Effector CD8-positive, alpha-beta T cell (primary cell): Measurements from ENCODE around the gene HOXD9.

ENCODE experiments used
- DNase-seq: peaks from one replicate; lab custom pipeline; 2025; lab: John Stamatoyannopoulos, UW

HOXD9 gene

DNA sequence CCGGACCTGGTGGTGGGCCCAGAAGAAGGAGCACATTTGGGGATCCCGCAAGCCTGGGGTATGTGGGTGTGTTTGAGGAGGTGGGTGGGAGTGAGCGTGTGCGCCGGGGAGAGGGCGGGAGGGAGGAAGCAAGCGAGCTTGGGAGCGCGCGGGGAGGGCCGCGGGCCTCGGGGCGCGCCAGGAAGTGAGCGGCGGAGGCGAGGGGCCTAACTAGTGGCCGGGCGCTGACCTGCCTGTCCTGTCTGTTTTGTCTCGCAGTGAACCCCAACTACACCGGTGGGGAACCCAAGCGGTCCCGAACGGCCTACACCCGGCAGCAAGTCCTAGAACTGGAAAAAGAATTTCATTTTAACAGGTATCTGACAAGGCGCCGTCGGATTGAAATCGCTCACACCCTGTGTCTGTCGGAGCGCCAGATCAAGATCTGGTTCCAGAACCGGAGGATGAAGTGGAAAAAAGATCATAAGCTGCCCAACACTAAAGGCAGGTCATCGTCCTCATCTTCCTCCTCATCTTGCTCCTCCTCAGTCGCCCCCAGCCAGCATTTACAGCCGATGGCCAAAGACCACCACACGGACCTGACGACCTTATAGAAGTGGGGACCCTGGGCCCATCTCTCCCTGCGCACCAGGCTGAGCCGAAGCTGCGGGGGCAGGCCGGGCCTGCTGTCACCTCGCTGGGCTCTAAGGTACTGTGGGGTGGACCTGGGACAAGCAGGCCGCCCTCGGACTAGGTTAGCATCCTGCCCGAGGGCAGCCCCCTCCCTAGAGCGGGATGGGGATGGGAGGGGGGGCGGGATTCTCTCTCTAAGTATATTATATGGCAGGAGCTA lies 30.0 kb downstream of the HOXD9 start:
- DNase-seq: no peak

DNA sequence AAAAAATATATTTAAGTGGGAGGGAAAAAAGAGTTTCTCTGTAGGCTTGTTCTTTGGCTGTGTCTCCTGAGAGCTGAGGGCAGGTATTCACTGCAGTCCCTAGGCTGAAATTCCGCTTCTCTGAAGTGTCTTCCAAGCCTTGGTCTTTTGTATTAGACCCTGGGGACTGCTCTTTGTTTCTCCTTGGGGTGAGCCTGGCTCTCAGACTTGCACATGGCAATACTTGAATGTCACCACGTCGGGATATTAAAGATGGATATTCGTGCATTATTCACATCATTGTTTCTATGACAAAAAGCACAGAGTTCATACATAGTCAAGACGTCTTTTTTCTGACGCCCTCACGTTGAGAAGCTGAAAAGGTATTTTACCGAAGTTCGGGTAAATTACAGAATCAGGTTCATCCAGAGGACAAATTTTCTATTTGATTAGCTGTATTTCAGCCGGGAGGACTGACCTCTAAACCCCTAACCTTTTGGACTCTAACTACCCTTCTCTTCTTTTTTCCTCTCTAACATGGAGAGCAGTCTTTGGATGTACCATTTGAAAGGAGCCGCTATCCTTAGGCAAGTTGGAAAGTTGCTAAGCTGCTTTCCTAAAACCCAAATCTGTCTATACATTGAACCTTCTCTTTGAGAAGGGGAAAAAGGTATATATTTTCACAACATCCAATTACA lies 32.2 kb downstream of the HOXD9 start:
- DNase-seq: no peak

DNA sequence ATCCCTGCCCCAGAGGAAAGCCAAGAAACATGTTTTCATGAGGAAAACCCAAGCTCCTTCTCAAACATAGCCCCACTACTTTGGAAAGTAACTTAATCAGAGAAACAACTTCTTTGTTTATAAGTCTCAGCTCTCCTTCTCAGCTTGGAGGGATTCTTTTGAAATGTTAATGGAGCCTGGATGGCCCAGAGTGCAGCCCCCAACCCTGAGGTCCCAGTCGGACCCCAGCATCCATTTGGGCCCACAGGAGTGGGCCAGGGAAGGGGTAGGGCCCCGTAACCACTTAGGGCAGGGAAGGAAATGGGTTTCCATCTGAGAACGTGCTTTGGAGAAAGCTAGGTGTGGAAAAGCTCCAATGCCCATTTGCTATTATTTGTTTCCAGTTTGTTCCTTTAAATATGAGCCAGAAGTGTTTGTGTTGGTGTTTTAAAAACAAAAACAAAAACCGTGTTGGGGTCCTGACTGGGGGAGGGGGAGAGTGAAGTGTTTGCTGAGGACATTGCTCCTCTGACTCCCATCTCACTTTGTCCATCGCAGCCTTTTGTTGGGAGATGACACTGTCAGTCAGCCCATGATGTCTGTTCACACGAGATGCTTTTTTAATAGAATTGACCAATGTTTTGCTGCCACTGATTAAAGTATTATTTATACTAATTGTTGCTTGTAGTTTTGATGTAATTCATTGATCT lies 33.0 kb downstream of the HOXD9 start:
- DNase-seq: no peak

DNA sequence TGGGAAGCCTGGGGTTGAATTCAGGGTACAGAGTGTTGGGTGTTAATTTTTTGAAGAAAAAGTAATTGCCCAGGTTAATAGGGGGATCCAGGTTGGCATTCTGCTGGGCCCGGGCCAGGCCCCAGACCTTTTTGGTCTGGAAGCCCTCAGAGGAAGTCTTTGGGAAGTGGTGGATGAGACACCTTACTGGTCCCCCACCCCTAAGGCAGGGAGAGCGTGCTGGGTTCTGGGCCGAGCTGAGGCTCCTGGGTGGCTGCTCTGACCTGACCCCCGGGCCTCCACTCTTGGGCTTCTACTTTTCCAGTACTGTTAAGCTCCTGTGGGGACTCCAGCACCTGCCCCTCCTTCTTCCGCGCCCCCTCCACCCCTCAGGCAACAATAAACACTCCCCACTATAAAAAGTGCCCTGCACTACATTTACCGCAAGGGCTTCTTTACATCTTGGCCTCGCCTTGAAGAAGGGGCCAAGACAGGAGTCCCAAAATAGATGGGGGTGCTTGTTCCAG lies 33.8 kb downstream of the HOXD9 start:
- DNase-seq: no peak

DNA sequence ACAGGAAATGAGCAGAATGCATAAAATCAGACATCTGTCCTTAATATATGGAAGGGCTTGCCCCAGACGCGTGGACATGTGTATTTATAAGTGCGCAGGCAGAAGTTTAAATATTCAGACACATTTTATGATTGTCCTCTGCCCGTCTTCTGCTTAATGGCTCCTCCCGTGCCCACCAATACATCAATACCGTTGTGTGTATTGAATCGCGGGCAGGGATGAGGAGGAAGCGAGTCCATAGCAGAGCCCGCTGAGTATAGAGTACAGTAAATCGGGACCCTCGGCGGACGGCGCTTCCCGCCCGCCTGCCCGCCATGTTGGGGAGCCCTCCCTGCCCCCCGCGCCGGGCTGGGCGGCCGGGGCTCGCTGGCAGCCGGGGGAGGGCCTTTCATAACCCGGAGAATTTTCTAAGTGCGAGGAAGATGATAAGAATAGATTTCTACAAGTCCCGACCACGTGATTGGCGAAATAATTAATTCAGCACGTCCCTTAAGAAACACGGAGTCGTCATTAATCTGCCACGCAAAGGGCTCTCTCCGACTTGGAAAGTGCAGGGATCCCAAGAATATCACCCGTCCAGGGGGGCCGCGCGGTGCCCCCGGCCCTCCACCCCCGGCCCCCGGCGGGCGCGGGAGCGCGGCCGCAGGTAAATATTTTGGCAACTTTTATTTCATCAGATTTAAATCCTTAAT lies 34.4 kb downstream of the HOXD9 start, which contains the start of gene HOXD3:
Gene HOXD3, plus strand, starts transcription at position 501 of the 692 bp plus-strand sequence. CDS start 11,808 bp downstream, outside the sequence.
- DNase-seq: no peak

DNA sequence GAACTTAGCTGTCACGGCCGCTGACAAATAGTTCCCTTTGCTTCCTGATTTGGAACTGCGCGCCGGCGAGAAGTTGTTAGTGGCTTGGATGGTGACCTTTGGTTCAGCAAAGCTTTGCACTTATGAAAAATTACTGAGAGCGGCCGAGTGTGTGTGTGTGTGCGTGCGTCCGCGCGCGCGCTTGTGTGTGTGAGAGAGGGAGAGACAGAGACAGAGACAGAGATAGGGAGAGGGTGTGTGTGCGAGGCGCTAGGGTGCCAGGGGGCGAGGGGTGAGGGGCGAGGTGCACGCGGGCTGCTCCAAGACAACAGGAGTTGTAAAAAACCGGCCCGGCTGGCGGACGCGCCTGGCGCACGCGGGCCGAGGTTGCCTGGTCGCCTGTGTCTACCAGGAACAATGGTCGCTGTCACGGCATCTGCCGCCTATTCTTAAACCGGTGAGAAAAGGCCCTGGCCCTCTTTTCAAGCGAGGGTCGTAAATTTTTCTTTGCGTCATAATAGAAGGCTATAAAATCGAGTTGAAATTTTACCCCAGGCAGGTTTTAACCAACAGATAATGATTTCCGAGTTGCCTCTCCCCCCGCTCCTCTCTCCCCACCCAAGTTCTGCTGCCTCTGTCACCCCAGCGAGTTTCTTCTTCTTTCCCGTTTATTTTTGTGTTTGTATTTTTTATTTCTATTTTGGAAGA lies 35.1 kb downstream of the HOXD9 start:
- no peak for DNase-seq

DNA sequence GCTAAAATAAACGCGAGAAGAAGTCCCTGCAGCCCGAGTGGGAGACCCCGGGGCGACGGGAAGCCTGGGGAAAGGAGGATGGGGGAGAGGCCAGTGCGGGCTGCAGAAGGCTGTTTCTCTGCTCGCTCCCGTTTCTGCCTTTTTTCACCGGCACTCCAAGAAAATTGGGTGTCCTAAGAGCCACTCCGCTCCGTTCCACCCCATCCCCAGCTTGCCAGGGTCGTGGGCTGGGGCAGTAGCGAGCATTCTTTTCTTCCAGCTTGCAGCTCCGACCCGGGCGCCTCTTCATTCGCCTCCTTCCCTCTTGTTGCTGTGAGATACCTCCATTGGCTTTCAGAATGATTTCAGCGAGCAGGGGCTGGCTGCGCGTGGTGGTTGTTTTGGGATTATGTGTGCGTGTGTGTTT lies 35.7 kb downstream of the HOXD9 start:
- no peak for DNase-seq

DNA sequence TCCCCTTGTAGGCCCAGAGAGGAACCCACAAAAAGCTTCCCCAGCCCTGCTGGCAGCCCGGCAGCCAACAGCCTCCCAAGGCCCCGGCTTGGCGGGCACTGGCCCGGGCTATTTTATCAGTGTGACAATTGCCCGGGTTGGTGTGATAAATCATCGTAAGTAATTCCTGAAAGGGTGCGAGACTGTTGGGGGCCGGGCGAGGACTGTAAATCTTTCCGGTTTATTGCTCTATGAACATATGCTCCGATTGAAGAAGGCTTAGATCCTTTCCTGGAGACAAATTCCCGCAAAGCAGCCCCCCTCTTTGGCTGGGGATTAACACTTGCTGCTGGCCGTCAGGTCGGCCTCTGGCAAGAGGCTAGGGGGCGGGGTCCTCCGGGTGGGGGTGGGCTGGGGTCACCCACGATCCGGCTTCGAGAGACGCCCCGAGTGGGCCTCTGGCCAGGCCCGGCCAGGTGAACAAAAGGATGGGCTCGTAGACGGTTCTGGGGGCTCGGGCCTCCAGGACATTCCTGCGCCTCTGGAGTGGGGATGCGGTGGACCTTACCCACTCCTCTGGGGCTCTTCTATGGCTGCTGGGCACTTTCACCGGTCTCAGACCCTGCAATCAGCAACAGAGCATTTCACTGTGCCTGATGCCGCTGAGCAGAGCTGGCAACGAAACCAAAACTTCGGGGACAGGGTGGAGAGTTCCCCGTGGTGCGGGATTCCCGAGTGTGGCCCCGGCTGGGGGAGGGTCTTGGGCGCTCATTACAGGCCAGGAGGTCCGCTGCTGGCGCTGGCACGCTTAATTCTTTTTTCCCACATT lies 36.5 kb downstream of the HOXD9 start:
- no peak for DNase-seq

DNA sequence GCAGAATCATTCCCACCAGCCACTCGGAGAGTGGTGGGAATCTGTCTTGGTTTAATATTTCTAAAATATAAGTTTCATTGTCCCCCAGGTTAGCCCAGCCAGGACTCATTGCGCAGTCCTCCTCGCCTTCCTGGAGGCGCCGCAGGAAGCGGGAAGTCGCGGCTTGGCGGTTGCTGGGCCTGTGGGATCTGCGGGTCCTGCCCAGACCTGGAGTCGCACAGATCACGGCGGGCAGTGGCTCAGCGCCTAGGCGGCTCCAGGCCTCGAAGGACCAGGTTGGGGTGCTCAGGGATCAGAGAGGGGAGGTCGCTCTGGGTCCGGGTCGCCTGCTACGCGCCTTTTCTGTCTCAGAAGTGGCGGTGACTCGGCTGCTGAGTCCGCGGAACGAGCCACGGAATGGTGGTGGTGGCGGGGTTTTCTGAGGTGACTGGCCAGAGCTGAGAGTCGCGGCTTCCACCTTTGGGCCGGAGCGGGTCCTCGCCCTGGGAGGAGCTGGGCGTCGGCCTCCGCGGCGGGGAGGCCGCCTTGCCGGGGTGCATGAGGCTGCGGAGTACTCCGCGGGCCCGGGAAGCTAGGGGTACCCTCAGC lies 37.2 kb downstream of the HOXD9 start:
- no peak for DNase-seq

DNA sequence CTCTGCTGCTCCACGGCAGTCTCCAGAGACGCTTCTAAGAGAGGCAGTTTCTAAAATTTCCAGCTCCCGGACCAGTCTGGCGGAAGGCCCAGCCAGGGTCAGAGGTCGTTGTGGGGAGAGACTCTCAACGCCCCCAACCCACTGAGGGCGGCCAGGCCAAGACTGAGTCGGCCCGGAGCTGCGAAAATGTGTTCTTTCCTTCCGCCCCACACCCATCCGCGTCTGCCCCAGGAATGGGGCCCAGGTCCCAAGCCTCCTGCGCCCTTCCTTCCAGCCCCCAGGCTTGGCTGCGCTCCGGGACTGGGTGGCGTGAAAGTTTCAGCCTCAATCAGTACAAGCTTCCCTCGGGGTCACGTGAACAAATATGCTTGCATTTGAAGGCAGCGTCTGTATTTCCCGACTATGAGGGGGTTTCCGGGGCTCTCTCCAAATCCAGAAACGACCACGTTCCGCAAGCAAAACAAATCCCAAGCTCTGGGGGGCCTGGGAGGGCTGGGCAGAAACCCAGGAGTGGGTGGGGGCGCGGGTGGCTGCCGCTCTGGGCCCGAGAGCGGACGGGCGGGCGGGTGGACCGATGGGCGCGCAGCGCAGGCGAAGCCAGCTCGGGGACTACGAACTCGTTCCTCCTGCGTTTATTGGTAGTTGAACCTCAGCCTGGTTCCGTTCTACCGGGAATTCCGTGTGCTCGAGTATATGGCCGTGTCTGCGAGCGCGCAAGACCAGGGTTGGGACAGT lies 37.9 kb downstream of the HOXD9 start:
- DNase-seq: no peak

DNA sequence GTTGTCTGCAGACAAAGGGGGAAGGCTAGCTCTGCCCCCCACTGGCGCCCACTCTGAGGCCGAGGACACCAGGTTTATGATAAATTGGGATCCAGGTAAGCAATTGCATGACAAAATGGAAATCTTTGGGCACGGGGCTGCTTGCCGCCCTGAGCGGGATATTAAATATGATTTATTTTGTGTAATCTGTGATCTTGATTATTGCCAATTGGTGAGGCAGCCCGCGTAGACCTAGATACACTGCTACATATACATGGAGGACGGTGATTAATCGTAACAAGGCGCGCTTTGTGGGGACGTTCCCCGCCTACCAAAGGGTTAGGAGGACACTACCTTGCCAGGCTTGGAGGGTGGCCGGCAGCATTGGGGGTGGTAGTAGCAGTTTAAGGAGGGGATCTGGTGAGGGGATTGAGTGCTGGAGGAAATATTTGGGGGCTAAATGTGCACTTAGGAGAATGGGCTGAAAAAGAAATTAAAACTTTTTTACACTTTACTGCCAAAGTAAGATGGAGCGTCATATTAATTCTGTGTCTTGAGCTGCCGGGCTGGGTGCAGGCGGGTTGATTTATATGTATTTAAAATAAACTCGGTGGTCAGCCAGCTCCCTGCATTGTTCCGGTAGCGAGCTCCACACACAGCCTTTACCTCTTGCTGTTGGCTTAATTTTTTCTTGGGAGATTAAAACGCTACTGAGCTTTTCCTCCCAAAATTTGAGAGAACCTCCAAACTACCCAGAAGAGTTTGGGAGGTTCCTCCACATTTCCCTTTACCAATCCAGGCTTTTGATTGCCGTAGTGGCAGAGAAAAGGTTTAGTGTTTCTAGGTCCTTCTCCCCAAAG lies 38.7 kb downstream of the HOXD9 start:
- no peak for DNase-seq

DNA sequence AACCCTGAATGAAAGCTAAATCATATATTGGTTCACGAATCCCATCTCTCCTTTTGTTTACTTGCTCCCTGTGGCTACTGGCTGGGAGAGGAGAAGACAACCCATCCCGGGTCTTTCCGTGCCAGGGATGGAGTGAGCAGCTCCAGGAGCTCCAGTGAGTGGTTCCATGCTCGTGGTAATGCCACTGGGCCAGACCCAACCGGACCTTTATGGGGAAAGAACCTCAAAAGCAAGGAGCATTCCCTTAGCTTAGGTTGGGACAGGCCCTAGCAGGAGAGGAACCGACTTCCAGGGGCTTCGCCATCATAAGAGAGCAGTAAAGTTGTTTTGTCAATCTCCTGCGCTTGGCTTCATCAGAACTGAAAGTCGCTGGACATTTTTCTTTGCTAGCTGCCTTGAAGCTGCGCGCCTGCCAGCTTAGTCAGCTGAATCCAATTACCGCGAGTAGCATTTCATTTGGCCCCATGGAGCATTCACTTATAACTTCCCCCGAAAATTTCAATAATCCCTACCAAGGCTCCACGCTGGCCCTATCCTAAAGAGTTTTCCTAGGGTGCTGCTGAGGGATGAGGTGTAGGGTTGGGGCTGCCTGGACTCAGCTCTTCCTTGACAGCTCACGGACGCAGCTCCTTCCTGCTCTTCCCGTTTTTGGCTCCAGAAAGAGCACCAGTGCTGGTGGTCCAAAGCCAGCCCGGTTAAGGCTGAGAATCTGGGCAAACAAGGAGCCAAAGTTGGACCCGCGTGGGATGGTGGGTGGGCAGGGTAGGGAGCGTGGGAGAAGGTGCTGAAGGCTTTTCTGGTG lies 39.5 kb downstream of the HOXD9 start:
- DNase-seq: no peak

DNA sequence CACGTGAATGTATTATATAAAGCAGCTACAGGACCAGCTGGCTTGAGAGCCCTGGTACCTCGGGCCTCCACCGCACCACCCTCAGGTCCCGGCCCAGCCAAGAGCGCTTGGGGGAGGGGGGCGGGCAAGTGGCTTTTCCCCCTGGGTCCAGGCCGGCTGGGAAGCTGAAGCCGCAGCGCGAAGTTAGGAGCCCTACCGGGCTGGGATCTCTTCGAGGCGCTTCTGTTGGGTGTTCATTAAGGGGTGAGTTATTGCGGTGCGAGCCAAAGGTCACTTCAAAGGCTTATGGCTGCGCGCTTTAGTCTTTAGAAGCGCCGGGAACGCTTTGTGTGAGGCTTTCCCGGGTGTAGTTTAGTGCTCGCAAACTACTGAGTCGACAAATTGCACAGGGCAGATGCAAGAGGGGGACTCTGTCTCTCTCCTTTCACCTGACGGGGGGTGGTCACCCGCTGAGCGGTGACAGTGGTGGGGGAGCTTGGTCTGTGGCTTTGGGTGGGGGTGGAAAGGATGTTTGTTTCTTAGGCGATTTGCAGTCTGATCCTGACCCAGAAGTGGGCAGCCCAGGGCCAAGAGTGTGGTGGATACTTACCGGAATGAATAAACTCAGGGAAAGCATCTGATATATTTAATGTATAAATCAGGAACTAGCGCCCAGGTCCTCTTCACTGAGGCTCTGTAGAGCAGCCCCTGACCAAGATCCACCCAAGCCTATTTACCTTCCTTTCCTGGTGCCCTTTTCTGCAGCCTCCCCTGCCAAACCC lies 40.6 kb downstream of the HOXD9 start:
- no peak for DNase-seq

DNA sequence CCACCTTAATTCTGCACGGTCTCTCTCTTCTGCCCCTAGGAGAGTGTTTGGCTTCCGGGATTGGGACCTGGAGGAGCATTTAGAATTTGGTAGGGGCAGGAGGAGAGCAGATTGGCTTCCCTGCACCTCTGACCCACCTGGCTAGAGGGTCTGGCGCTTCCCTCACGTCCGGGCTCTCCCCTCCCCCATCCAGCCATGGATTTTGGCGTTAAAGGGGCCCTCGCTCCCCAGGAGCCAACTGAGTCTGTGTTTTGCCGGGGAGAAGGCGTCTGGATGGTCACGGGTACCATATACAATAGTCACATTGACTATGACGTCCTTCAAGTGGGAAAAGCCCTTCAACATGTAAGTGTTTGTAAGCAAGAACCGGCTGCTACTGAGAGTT lies 41.1 kb downstream of the HOXD9 start:
- no peak for DNase-seq

DNA sequence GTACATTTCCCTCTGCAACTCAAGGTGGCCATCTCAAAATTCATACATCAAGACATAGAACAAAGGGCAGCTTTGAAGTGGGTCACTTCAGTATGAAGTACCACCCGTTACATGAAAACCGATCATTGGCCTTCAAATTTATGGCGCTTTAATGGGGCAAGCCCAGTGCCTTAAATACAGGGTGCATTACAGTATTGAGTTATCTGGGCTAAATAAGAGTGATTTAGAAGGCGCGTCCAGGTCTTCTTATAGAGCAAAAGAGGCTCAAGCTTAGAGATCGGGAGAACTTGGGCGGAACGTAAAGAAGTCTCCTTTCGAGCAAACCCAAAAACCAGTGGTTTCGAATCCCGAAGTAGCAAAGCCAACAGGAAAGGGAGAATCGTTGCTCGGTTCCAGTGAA lies 41.7 kb downstream of the HOXD9 start:
- no peak for DNase-seq

DNA sequence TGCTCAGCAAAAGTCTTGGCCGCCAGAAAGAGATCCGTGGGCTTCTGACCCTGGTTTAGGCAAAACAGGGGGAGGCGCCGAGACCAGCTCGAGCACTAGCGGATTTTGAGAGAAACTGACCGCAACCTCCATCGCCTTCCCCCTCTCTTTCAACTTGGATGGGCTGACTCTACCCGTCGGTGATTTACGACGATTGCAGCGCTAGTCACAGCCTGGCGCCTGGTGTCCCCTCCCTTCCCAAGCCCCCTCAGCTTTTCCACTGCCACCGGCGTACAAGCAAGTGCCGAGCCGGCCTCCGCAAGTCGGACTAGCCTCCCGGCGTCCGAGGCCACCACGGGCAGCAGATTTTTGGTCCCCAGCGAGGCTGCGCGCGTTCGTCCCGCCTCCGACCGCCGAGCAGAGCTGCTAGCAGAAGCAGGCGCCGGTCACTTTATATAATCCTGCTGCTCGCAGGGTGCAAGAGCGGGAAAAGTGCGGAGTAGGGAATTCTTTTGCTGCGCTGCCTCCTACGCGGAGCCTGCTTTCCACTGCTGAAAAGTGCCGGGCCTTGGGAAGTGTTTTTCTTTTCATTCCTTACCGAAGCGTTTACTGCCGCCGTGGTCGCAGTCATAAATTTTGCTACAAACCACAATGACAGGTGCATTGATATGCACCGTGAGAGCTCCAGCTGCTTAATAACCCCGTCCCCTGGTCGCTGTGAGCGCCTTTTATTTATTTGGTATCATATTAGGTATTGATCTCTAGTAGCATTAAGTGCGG lies 42.3 kb downstream of the HOXD9 start:
- DNase-seq: no peak
